Hepatocyte (in vitro differentiated cells): ENCODE results near the gene BCAS3.
"Not testable (repeated sequence)": the region's sequence is repeated elsewhere in the genome, so short reads cannot be mapped to it uniquely, and the experiment has no call there.

Experiments
- CTCF ChIP-seq: fragments of 200-600 bp; sonication (generic); IDR thresholded peaks from 2 replicates; pipeline ENCODE4 v1.5.1; 2016; ENCODE audit warnings: antibody characterized with exemption, mild to moderate bottlenecking; ENCODE audit not compliant: poor library complexity
- EZH2 ChIP-seq: fragments of 200-600 bp; sonication (generic); IDR thresholded peaks from 2 replicates; pipeline ENCODE4 v1.6.1; 2016; ENCODE audit warnings: antibody characterized with exemption, mild to moderate bottlenecking, borderline replicate concordance
- EZH2phosphoT487 ChIP-seq: fragments of 200-600 bp; sonication (generic); IDR thresholded peaks from one replicate; pipeline ENCODE4 v1.6.1; 2018; ENCODE audit warnings: antibody characterized with exemption, mild to moderate bottlenecking, low read depth, moderate library complexity; ENCODE audit not compliant: unreplicated experiment, severe bottlenecking

- TF ChIP-seq CTCF, EZH2phosphoT487, EZH2: not testable (repeated sequence)
These were observed 364.7 kb downstream of the BCAS3 start for GRCh38 chr17:61042348-61042747.
